Right lobe of liver (tissue), 4 donors: ENCODE measurements around the gene CPD.
"Not testable (repeated sequence)": the region's sequence is repeated elsewhere in the genome, so short reads cannot be mapped to it uniquely, and the experiment has no call there.

Experiments used
- POLR2A ChIP-seq: fragments of 450-650 bp; IDR thresholded peaks from one replicate; pipeline ENCODE4 v1.6.1; 2017; ENCODE audit warnings: antibody characterized with exemption, mild to moderate bottlenecking
- TF ChIP-seq, protein P1 (sequence below), 4 donors: fragments of 200-600 bp in 3 of 4; fragments of 450-650 bp in 1 of 4; IDR thresholded peaks; one replicate each; pipeline versions ENCODE4 v1.5.1 to v1.8.0; 2016 to 2022; ENCODE audit warnings: antibody characterized with exemption in 4 of 4, mild to moderate bottlenecking in 2 of 4
- donor health status: DM: no; HTN: no; CAD: no.
- donor health status: DM: no; HTN: no; CAD: no.
- donor health status: DM: no; HTN: yes; CAD: no.

DNA sequence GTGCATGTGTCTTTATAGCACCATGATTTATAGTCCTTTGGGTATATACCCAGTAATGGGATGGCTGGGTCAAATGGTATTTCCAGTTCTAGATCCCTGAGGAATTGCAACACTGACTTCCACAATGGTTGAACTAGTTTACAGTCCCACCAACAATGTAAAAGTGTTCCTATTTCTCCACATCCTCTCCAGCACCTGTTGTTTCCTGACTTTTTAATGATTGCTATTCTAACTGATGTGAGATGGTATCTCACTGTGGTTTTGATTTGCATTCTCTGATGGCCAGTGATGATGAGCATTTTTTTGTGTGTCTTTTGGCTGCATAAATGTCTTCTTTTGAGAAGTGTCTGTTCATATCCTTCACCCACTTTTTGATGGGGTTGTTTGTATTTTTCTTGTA is 67.9 kb downstream of the CPD start:
- TF ChIP-seq, protein P1, sequence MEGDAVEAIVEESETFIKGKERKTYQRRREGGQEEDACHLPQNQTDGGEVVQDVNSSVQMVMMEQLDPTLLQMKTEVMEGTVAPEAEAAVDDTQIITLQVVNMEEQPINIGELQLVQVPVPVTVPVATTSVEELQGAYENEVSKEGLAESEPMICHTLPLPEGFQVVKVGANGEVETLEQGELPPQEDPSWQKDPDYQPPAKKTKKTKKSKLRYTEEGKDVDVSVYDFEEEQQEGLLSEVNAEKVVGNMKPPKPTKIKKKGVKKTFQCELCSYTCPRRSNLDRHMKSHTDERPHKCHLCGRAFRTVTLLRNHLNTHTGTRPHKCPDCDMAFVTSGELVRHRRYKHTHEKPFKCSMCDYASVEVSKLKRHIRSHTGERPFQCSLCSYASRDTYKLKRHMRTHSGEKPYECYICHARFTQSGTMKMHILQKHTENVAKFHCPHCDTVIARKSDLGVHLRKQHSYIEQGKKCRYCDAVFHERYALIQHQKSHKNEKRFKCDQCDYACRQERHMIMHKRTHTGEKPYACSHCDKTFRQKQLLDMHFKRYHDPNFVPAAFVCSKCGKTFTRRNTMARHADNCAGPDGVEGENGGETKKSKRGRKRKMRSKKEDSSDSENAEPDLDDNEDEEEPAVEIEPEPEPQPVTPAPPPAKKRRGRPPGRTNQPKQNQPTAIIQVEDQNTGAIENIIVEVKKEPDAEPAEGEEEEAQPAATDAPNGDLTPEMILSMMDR (IDR thresholded peaks at IDR 0.05): not testable (repeated sequence)
- TF ChIP-seq POLR2A: not testable (repeated sequence)
